GM12878 (cell line): ENCODE data around the gene DMD. TPM values are rescaled to one million over a fixed set of nuclear protein-coding genes. Genes with fewer than 3 reads are reported as not detected.

Experiments
- ATAC-seq: fragments of 200-7000 bp; cut with Tn5 transposase; 3 replicates; pipeline ENCODE4 v1.9.1; 2020; ENCODE audit warnings: mild to moderate bottlenecking, moderate library complexity
- BruUV-seq: library from RNA; stranded (reverse); fragments of 400-500 nt; replicated peaks from 2 replicates; lab custom pipeline; 2021; lab: Mats Ljungman, UMichigan
- CTCF ChIA-PET: fragments of 300-600 bp; sonication (Branson Sonifier 250); formaldehyde crosslinking; extraction: SDS; loops from one replicate; lab custom pipeline; 2021; ENCODE audit warnings: inconsistent platforms; lab: Yijun Ruan, JAX
- POLR2A ChIA-PET: fragments of 350-600 bp; formaldehyde crosslinking; extraction: SDS; loops from one replicate; lab custom pipeline; 2021; ENCODE audit warnings: inconsistent platforms; lab: Charles Lee
- RAD21 ChIA-PET: fragments of 300-600 bp; sonication (Branson Sonifier 250); formaldehyde crosslinking; loops from one replicate; lab custom pipeline; 2023; ENCODE audit warnings: antibody characterized with exemption; ENCODE audit not compliant: unreplicated experiment; lab: Charles Lee
- SMC1A ChIA-PET: fragments of 300-600 bp; sonication (Branson Sonifier 250); formaldehyde crosslinking; loops from one replicate; lab custom pipeline; 2023; ENCODE audit not compliant: unreplicated experiment, uncharacterized antibody; lab: Charles Lee
- DNase-seq: peaks from one replicate; pipeline ENCODE4 v3.0.0-alpha.2; 2011; ENCODE audit warnings: low read depth, low spot score
- FAIRE-seq: peaks from 3 replicates; lab custom pipeline; 2011; peaks lifted over from hg19 to GRCh38; lab: Jason Lieb, UNC
- H2AFZ ChIP-seq: 2 replicates; pipeline ENCODE4 v1.6.0; 2011; ENCODE audit warnings: low read depth, low read length, control low read depth; ENCODE audit not compliant: control insufficient read depth
- H3K27ac ChIP-seq: 2 replicates; pipeline ENCODE4 v1.5.1; 2011; ENCODE audit warnings: control low read depth; ENCODE audit not compliant: control insufficient read depth, insufficient read depth
- H3K27me3 ChIP-seq, 2 experiments: replicated peaks in 1 of 2; 2 replicates each; pipeline versions ENCODE4 v1.6.0 to v1.6.1; 2011; ENCODE audit warnings: low read length in 1 of 2; ENCODE audit not compliant: control insufficient read depth in 2 of 2, insufficient read depth in 2 of 2
- H3K36me3 ChIP-seq, 2 experiments: 2 replicates each; pipeline ENCODE4 v1.5.1; 2011; ENCODE audit warnings: low read length in 1 of 2; ENCODE audit not compliant: control insufficient read depth in 2 of 2, insufficient read depth in 2 of 2
- H3K4me1 ChIP-seq: 2 replicates; pipeline ENCODE4 v1.6.1; 2011; ENCODE audit warnings: mild to moderate bottlenecking, low read length, moderate library complexity, mixed read lengths; ENCODE audit not compliant: control insufficient read depth, insufficient read depth
- H3K4me2 ChIP-seq: 2 replicates; pipeline ENCODE4 v1.6.0; 2011; ENCODE audit warnings: control low read depth; ENCODE audit not compliant: control insufficient read depth, insufficient read depth
- H3K4me3 ChIP-seq: fragments of 200-600 bp; sonication (generic); 2 replicates; pipeline ENCODE4 v1.5.1; 2016
- H3K79me2 ChIP-seq: 2 replicates; pipeline ENCODE4 v1.6.0; 2011; ENCODE audit warnings: low read length; ENCODE audit not compliant: control insufficient read depth, insufficient read depth
- H3K9ac ChIP-seq: 2 replicates; pipeline ENCODE4 v1.8.0; 2011; ENCODE audit warnings: low read length, control low read depth, mixed read lengths; ENCODE audit not compliant: control insufficient read depth, insufficient read depth
- H3K9me3 ChIP-seq: replicated peaks from 3 replicates; pipeline ENCODE4 v1.5.1; 2011; ENCODE audit warnings: mild to moderate bottlenecking, low read length; ENCODE audit not compliant: control insufficient read depth, insufficient read depth
- H4K20me1 ChIP-seq: 2 replicates; pipeline ENCODE4 v1.6.0; 2011; ENCODE audit not compliant: control insufficient read depth, insufficient read depth
- FOXM1 ChIP-seq: IDR thresholded peaks from 2 replicates; pipeline ENCODE4 v1.6.1; 2012; ENCODE audit warnings: low read depth, mild to moderate bottlenecking, inconsistent platforms, low read length, moderate library complexity
- IKZF2 ChIP-seq, 2 experiments: fragments of 450-650 bp; IDR thresholded peaks; 2 replicates each; pipeline ENCODE4 v1.6.1; 2017; ENCODE audit warnings: mild to moderate bottlenecking in 2 of 2, moderate library complexity in 2 of 2
- NFYB ChIP-seq: IDR thresholded peaks from 2 replicates; pipeline ENCODE4 v1.6.1; 2011; ENCODE audit warnings: low read depth, mild to moderate bottlenecking, low read length, improper control_type of control experiment, moderate library complexity; ENCODE audit not compliant: insufficient read depth
- NR2F1 ChIP-seq: fragments of 450-650 bp; conservative IDR thresholded peaks from 2 replicates; pipeline ENCODE4 v1.6.1; 2017; ENCODE audit warnings: mild to moderate bottlenecking
- PKNOX1 ChIP-seq: fragments of 450-650 bp; IDR thresholded peaks from 2 replicates; pipeline ENCODE4 v1.6.1; 2016; ENCODE audit warnings: mild to moderate bottlenecking
- RAD51 ChIP-seq: fragments of 450-650 bp; IDR thresholded peaks from 2 replicates; pipeline ENCODE4 v1.6.1; 2016; ENCODE audit warnings: moderate library complexity, mild to moderate bottlenecking, inconsistent platforms
- RBBP5 ChIP-seq: fragments of 200-600 bp; sonication (generic); conservative IDR thresholded peaks from 2 replicates; pipeline ENCODE4 v1.6.1; 2016
- RELA ChIP-seq: fragments of 450-650 bp; IDR thresholded peaks from 2 replicates; pipeline ENCODE4 v1.8.0; 2014; ENCODE audit warnings: borderline replicate concordance; ENCODE audit not compliant: partially characterized antibody
- STAT3 ChIP-seq: IDR thresholded peaks from 2 replicates; pipeline ENCODE4 v1.6.1; 2011; ENCODE audit warnings: low read depth, low read length, improper control_type of control experiment
- SUPT20H ChIP-seq: IDR thresholded peaks from 2 replicates; pipeline ENCODE4 v1.6.1; 2011; ENCODE audit warnings: low read depth, mild to moderate bottlenecking, low read length, moderate library complexity, borderline replicate concordance; ENCODE audit not compliant: control insufficient read depth
- TCF12 ChIP-seq: IDR thresholded peaks from 2 replicates; pipeline ENCODE4 v1.6.1; 2011; ENCODE audit warnings: low read depth, mild to moderate bottlenecking, low read length
- WRNIP1 ChIP-seq: IDR thresholded peaks from 2 replicates; pipeline ENCODE4 v1.6.1; 2011; ENCODE audit warnings: low read depth, low read length, improper control_type of control experiment, borderline replicate concordance
- ZNF24 ChIP-seq: fragments of 450-650 bp; IDR thresholded peaks from 2 replicates; pipeline ENCODE4 v1.6.1; 2017; ENCODE audit warnings: antibody characterized with exemption, mild to moderate bottlenecking
- ZSCAN29 ChIP-seq: fragments of 450-650 bp; IDR thresholded peaks from 2 replicates; pipeline ENCODE4 v1.6.1; 2017; ENCODE audit warnings: mild to moderate bottlenecking, moderate library complexity
- WGBS: methylation state at CpG from one replicate; pipeline ENCODE4 v1.1.6; 2016; ENCODE audit warnings: low lambda C conversion rate; ENCODE audit not compliant: insufficient replicate concordance, insufficient coverage; ENCODE audit errors: missing lambda C conversion rate; 5-methylcytosine and 5-hydroxymethylcytosine counted together
- in situ Hi-C: fragments of 300-500 bp; cut with MboI; formaldehyde crosslinking; loops from 9 replicates; pipeline ENCODE4 v1.14.3; 2018; ENCODE audit warnings: mixed read lengths
- intact Hi-C: fragments of 100-400 bp; cut with micrococcal nuclease; formaldehyde crosslinking; loops from one replicate; pipeline ENCODE4 v1.14.2; 2022; ENCODE audit not compliant: unreplicated experiment
- polyA plus RNA-seq, 11 experiments: library from polyadenylated mRNA; depleted of rRNA in 4 of 11; unstranded in 6 of 11; stranded (reverse) in 5 of 11; fragments of >200 nt; fragmentation: Nextera tagmentation in 4 of 11; fragmentation: Illumina TruSeq in 1 of 11; extraction: Ambion mirVana in 4 of 11; extraction: Trizol in 1 of 11; gene quantifications; 1 replicate in 1 of 11; 2 replicates in 10 of 11; pipeline versions ENCODE4 v1.2.1 to v1.2.3, GENCODE V29; 2011 to 2016; ENCODE audit warnings: inconsistent platforms in 2 of 11, missing spikeins in 2 of 11, low read depth in 1 of 11
- total RNA-seq, 4 experiments: library from RNA; depleted of rRNA in 3 of 4; stranded (reverse); fragments of >200 nt in 3 of 4; fragmentation: Illumina TruSeq in 1 of 4; extraction: Trizol in 1 of 4; gene quantifications; 2 replicates each; pipeline versions ENCODE4 v1.2.1 to v1.2.3, GENCODE V29; 2013 to 2021
- TF ChIP-seq, protein P1 (sequence below): fragments of 150-350 bp; IDR thresholded peaks from 2 replicates; pipeline ENCODE4 v1.6.1; 2014; ENCODE audit warnings: mild to moderate bottlenecking, low read depth, low read length

The DMD gene
- total and polyA plus RNA-seq, 10 of the 15 experiments (the other 5 are each of a cell fraction or from before 2014, with no cell fraction given), result 1.4 to 24.3 (median 4.3) TPM

DNA sequence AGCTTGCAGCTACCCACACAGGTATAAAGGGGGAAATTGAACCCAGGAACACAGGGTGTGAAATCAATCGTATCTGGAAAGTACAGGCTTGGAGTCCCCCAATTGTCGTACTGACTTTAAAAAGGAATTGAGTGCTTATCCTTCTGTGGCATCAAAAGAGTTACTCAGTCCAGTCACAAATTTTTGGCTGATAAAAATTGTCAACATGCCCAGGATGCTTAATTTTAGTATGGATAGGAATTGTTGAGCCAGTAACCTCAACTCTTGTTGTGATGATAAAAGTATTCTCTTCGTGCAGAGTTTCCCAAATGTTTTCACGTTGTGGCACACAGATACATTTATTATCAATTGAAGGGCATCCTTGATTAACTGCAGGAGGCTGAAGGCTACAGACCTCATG lies 2096.0 kb downstream of the DMD start:
- FAIRE-seq (no peak), ATAC-seq (no peak), DNase-seq (no peak)
- 16% methylated on average over 4 of the region's 4 CpGs for WGBS
- H4K20me1 ChIP-seq, result no peaks in the 10 kb centered on the region
- no peak overlapping the region for H2AFZ ChIP-seq
- no peaks in the 10 kb centered on the region for H3K79me2 ChIP-seq
- H3K36me3 ChIP-seq, result no peaks in the 10 kb centered on the region; a peak in 1 of 4 replicates
- in situ Hi-C loops (no loop called here), intact Hi-C loops (no loop called here)
- RAD21 ChIA-PET, result no interaction called here
- H3K4me3 ChIP-seq, result no peak overlapping the region
- SMC1A ChIA-PET, result no interaction called here
- TF ChIP-seq STAT3, result no peak
- TF ChIP-seq FOXM1, result no peak
- no peak for TF ChIP-seq RBBP5
- TF ChIP-seq RELA, result no peak
- TF ChIP-seq SUPT20H, result no peak
- TF ChIP-seq TCF12, result no peak
- H3K4me2 ChIP-seq, result no peak overlapping the region
- CTCF ChIA-PET, result interaction anchor here (0.7 to 1.2 kb wide), 2 partner anchors 76 to 77 kb away, joined by 3 to 4 read pairs; no protein-coding TSS in a partner anchor
- no peaks in the 10 kb centered on the region; a peak in 1 of 4 replicates for H3K27me3 ChIP-seq
- POLR2A ChIA-PET, result no interaction called here
- no peaks in the 10 kb centered on the region for H3K9me3 ChIP-seq
- no peak overlapping the region for H3K27ac ChIP-seq
- H3K4me1 ChIP-seq, result no peaks in the 10 kb centered on the region
- BruUV-seq, result no TSS peak
- H3K9ac ChIP-seq, result no peak overlapping the region

GRCh38 chrX:31114858-31115257 lies 2096.5 kb downstream of the DMD start:
- Histone ChIP-seq H3K27me3 (no peaks in the 10 kb centered on the region; a peak in 1 of 4 replicates), H3K79me2 (no peaks in the 10 kb centered on the region), H3K4me2 (no peak overlapping the region), H3K9me3 (no peaks in the 10 kb centered on the region), H3K4me3 (no peak overlapping the region), H3K4me1 (no peaks in the 10 kb centered on the region), H3K27ac (no peak overlapping the region), H4K20me1 (no peaks in the 10 kb centered on the region), H3K9ac (no peak overlapping the region), H3K36me3 (no peaks in the 10 kb centered on the region), H2AFZ (no peak overlapping the region)
- no peak for TF ChIP-seq PKNOX1
- TF ChIP-seq ZSCAN29, result no peak
- TF ChIP-seq WRNIP1, result no peak
- TF ChIP-seq, protein P1, sequence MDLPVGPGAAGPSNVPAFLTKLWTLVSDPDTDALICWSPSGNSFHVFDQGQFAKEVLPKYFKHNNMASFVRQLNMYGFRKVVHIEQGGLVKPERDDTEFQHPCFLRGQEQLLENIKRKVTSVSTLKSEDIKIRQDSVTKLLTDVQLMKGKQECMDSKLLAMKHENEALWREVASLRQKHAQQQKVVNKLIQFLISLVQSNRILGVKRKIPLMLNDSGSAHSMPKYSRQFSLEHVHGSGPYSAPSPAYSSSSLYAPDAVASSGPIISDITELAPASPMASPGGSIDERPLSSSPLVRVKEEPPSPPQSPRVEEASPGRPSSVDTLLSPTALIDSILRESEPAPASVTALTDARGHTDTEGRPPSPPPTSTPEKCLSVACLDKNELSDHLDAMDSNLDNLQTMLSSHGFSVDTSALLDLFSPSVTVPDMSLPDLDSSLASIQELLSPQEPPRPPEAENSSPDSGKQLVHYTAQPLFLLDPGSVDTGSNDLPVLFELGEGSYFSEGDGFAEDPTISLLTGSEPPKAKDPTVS, result no peak
- no peak for TF ChIP-seq ZNF24
- no peak for TF ChIP-seq IKZF2 (IDR thresholded peaks at IDR 0.05)
- no peak for TF ChIP-seq RAD51
- no peak for TF ChIP-seq FOXM1
- no peak for TF ChIP-seq NFYB
- no peak for TF ChIP-seq NR2F1
- 0% methylated on average over 2 of the region's 2 CpGs for WGBS
- ChIA-PET SMC1A (interaction anchor here (0.7 to 1.9 kb wide), 4 partner anchors 12 to 75 kb away, joined by 3 to 6 read pairs (median 4); no protein-coding TSS in a partner anchor), CTCF (interaction anchor here (0.7 kb wide), 1 partner anchor 77 kb away, joined by 3 read pairs; no protein-coding TSS in a partner anchor), RAD21 (no interaction called here), POLR2A (no interaction called here)
- BruUV-seq, result no TSS peak
- in situ Hi-C loops (no loop called here), intact Hi-C loops (no loop called here)
- DNase-seq (no peak), FAIRE-seq (no peak), ATAC-seq (no peak)
